ENCODE results near the gene DAGLB.
A peak's percentile ranks its signal among the peaks of the same experiment; 100 is the strongest.
"Not testable (repeated sequence)": the region's sequence is repeated elsewhere in the genome, so short reads cannot be mapped to it uniquely, and the experiment has no call there.

Gene DAGLB

DNA sequence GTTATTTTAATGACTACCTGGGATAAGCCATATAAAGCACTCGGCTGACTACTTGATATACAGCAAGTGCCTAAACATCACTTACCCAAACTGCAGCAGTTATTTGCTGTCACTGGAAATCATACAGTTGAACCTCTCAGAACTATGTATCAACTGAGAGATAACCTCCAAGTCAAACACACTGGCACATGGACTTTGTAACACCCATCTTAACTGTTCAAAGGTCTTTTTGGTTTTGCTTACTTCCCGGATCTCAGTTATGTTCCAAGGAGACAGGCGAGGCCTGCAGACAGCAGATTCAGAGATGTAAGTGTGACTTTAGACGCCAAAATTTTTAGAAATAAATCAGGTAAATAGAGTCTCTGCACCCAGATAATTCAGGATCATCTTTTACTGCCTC lies 34.6 kb upstream of the DAGLB start:
- Histone ChIP-seq H3K4me1 (ENCODE audit: insufficient read depth, low read length) (peaks cover 6% of the 10 kb centered on the region; the same call in 1 of the 2 replicates), H3K4me3 (ENCODE audit: low read length) (peak overlapping the region; percentile 80), H3K9ac (ENCODE audit: low read depth, low read length) (no peak overlapping the region), H3K27me3 (ENCODE audit: insufficient read depth, low read length) (no peaks in the 10 kb centered on the region), H3K36me3 (ENCODE audit: insufficient read depth, low read length) (peaks cover 18% of the 10 kb centered on the region), H3K27ac (ENCODE audit: low read depth, low read length) (no peak overlapping the region), H3K9me3 (ENCODE audit: insufficient read depth, low read depth, low read length) (no peaks in the 10 kb centered on the region)
- WGBS, result 92% methylated on average over 4 of the region's 4 CpGs

DNA sequence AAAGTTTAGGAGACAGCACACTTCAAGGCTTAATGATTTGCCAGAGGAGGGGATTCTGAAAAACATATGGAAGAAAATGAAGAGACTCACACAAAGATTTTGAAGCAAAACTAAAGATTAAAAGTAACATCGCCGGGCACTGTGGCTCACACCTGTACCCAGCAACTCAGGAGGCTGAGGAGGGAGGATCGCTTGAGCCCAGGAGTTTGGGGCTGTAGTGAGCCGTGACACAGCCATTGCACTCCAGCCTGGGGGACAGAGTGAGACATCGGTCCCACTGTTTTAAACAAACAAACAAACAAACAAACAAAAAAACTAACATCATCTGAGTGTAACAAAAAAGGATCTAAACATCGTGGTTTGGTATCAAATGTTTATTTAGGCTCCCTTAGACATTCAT lies 33.7 kb upstream of the DAGLB start:
- no peak overlapping the region for H3K4me3 ChIP-seq (ENCODE audit: low read length)
- no peaks in the 10 kb centered on the region for H3K9me3 ChIP-seq (ENCODE audit: insufficient read depth, low read depth, low read length)
- H3K27me3 ChIP-seq (ENCODE audit: insufficient read depth, low read length), result no peaks in the 10 kb centered on the region
- H3K27ac ChIP-seq (ENCODE audit: low read depth, low read length), result no peak overlapping the region
- H3K9ac ChIP-seq (ENCODE audit: low read depth, low read length), result no peak overlapping the region
- peaks cover 7% of the 10 kb centered on the region; the same call in 1 of the 2 replicates for H3K4me1 ChIP-seq (ENCODE audit: insufficient read depth, low read length)
- H3K36me3 ChIP-seq (ENCODE audit: insufficient read depth, low read length), result peaks cover 18% of the 10 kb centered on the region
- WGBS, result 98% methylated on average over 6 of the region's 6 CpGs

DNA sequence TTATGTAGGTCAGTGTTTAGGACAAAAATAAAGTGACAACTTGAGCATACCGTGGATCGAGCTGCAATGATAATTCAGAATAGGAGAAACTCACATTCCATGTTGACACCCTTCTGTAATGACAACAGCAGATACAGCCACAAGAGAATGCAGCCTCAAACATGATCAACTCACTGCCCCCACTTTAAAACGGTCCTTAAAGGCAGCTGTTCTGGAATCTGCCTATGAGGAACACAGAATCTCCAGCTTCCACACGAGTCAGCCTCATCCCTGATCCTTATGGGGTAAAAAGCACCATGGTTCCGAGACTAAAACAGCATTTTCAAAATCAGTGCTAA lies 32.5 kb upstream of the DAGLB start:
- Histone ChIP-seq H3K27ac (ENCODE audit: low read depth, low read length) (no peak overlapping the region), H3K4me1 (ENCODE audit: insufficient read depth, low read length) (peaks cover 7% of the 10 kb centered on the region; the same call in 1 of the 2 replicates), H3K36me3 (ENCODE audit: insufficient read depth, low read length) (peaks cover 18% of the 10 kb centered on the region), H3K4me3 (ENCODE audit: low read length) (no peak overlapping the region), H3K9ac (ENCODE audit: low read depth, low read length) (no peak overlapping the region), H3K27me3 (ENCODE audit: insufficient read depth, low read length) (no peaks in the 10 kb centered on the region), H3K9me3 (ENCODE audit: insufficient read depth, low read depth, low read length) (no peaks in the 10 kb centered on the region)
- 91% methylated on average over 5 of the region's 5 CpGs for WGBS

DNA sequence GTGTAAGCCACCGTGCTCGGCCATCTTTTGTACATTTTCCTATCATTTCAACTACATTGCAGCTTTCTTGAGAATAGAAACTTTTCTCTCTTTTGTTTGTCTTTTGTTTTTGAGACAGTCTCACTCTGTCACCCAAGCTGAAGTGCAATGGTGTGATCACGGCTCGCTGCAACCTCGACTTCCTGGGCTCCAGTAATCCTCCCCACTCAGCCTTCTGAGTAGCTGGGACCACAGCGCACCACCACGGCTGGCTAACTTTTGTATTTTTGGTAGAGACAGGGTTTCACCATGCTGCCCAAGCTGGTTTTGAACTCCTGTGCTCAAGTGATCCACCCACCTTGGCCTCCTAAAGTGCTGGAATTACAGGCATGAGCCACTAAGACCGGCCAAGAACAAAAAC lies 31.3 kb upstream of the DAGLB start:
- Histone ChIP-seq H3K4me3 (ENCODE audit: low read length) (no peak overlapping the region), H3K4me1 (ENCODE audit: insufficient read depth, low read length) (peaks cover 7% of the 10 kb centered on the region; the same call in 1 of the 2 replicates), H3K9ac (ENCODE audit: low read depth, low read length) (no peak overlapping the region), H3K27me3 (ENCODE audit: insufficient read depth, low read length) (no peaks in the 10 kb centered on the region), H3K9me3 (ENCODE audit: insufficient read depth, low read depth, low read length) (no peaks in the 10 kb centered on the region), H3K36me3 (ENCODE audit: insufficient read depth, low read length) (peaks cover 25% of the 10 kb centered on the region), H3K27ac (ENCODE audit: low read depth, low read length) (no peak overlapping the region)
- 96% methylated on average over 8 of the region's 8 CpGs for WGBS

- Histone ChIP-seq H3K27me3 (ENCODE audit: insufficient read depth, low read length) (no peaks in the 10 kb centered on the region), H3K9ac (ENCODE audit: low read depth, low read length) (no peak overlapping the region), H3K27ac (ENCODE audit: low read depth, low read length) (no peak overlapping the region), H3K4me1 (ENCODE audit: insufficient read depth, low read length) (peaks cover 7% of the 10 kb centered on the region; the same call in 1 of the 2 replicates), H3K9me3 (ENCODE audit: insufficient read depth, low read depth, low read length) (no peaks in the 10 kb centered on the region), H3K36me3 (ENCODE audit: insufficient read depth, low read length) (peaks cover 34% of the 10 kb centered on the region), H3K4me3 (ENCODE audit: low read length) (no peak overlapping the region)
- 91% methylated on average over 7 of the region's 7 CpGs for WGBS
These were observed 30.4 kb upstream of the DAGLB start for GRCh38 chr7:6478186-6478585.

GRCh38 chr7:6477318-6477660 lies 29.5 kb upstream of the DAGLB start:
- H3K9me3 ChIP-seq (ENCODE audit: insufficient read depth, low read depth, low read length), result no peaks in the 10 kb centered on the region
- H3K36me3 ChIP-seq (ENCODE audit: insufficient read depth, low read length), result peaks cover 43% of the 10 kb centered on the region
- H3K4me3 ChIP-seq (ENCODE audit: low read length), result no peak overlapping the region
- 86% methylated on average over 1 of the region's 1 CpG for WGBS
- H3K9ac ChIP-seq (ENCODE audit: low read depth, low read length), result no peak overlapping the region
- peaks cover 7% of the 10 kb centered on the region; the same call in 1 of the 2 replicates for H3K4me1 ChIP-seq (ENCODE audit: insufficient read depth, low read length)
- H3K27ac ChIP-seq (ENCODE audit: low read depth, low read length), result no peak overlapping the region
- H3K27me3 ChIP-seq (ENCODE audit: insufficient read depth, low read length), result no peaks in the 10 kb centered on the region

- no peak overlapping the region for H3K27ac ChIP-seq (ENCODE audit: low read depth, low read length)
- WGBS, result 94% methylated on average over 7 of the region's 7 CpGs
These were observed 29.0 kb upstream of the DAGLB start for GRCh38 chr7:6476596-6477317.

DNA sequence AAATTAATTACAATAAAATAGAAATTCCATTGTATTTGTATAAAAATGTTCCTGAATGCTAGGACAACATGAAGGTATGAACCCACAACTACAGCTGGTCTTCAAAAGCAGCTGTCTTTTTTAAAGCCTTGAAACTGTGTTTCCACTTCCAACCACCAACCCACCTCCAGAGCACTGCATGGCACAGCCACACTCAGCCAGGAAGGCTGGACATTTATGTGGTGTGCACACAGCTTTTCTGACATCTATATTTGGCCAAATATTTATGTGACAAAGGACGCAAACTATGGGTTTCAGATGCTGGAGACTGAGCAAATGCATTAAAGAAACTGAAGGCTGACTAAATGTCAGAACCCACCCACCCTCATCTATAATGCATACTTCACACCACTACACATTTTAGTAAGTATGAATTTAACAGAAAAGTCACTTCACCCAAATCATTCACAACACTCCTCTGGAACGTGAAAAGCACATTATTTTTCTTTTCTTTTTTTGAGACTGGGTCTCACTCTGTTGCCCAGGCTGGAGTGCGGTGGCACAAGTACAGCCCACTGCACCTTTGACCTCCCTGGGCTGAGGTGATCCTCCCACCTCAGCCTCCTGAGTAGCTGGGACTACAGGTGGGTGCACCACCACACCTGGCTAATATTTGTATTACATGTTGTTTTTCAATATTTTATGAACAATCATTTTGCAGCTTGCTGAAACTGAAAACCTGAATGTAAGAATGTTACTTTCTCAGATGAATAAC lies 27.9 kb upstream of the DAGLB start:
- peaks cover 42% of the 10 kb centered on the region for H3K36me3 ChIP-seq (ENCODE audit: insufficient read depth, low read length)
- H3K27ac ChIP-seq (ENCODE audit: low read depth, low read length), result no peak overlapping the region
- H3K9me3 ChIP-seq (ENCODE audit: insufficient read depth, low read depth, low read length), result no peaks in the 10 kb centered on the region
- H3K4me1 ChIP-seq (ENCODE audit: insufficient read depth, low read length), result peaks cover 7% of the 10 kb centered on the region; the same call in 1 of the 2 replicates
- H3K27me3 ChIP-seq (ENCODE audit: insufficient read depth, low read length), result no peaks in the 10 kb centered on the region
- H3K4me3 ChIP-seq (ENCODE audit: low read length), result no peak overlapping the region
- H3K9ac ChIP-seq (ENCODE audit: low read depth, low read length), result no peak overlapping the region
- 94% methylated on average over 3 of the region's 3 CpGs for WGBS

More at GRCh38 chr7:6476596-6477317, 29.0 kb upstream of the DAGLB start:
- Histone ChIP-seq H3K9ac (ENCODE audit: low read depth, low read length) (no peak overlapping the region), H3K36me3 (ENCODE audit: insufficient read depth, low read length) (peaks cover 47% of the 10 kb centered on the region), H3K27me3 (ENCODE audit: insufficient read depth, low read length) (no peaks in the 10 kb centered on the region), H3K4me3 (ENCODE audit: low read length) (no peak overlapping the region), H3K9me3 (ENCODE audit: insufficient read depth, low read depth, low read length) (no peaks in the 10 kb centered on the region), H3K4me1 (ENCODE audit: insufficient read depth, low read length) (peaks cover 7% of the 10 kb centered on the region; the same call in 1 of the 2 replicates)

GRCh38 chr7:6465862-6466261 lies 18.1 kb upstream of the DAGLB start:
- 97% methylated on average over 8 of the region's 8 CpGs for WGBS
- H3K9me3 ChIP-seq (ENCODE audit: insufficient read depth, low read depth, low read length), result peaks cover 19% of the 10 kb centered on the region
- H3K4me3 ChIP-seq (ENCODE audit: low read length), result no peak overlapping the region
- no peaks in the 10 kb centered on the region for H3K4me1 ChIP-seq (ENCODE audit: insufficient read depth, low read length)
- H3K9ac ChIP-seq (ENCODE audit: low read depth, low read length), result no peak overlapping the region
- peaks cover 84% of the 10 kb centered on the region for H3K36me3 ChIP-seq (ENCODE audit: insufficient read depth, low read length)
- no peaks in the 10 kb centered on the region for H3K27me3 ChIP-seq (ENCODE audit: insufficient read depth, low read length)
- no peak overlapping the region for H3K27ac ChIP-seq (ENCODE audit: low read depth, low read length)

DNA sequence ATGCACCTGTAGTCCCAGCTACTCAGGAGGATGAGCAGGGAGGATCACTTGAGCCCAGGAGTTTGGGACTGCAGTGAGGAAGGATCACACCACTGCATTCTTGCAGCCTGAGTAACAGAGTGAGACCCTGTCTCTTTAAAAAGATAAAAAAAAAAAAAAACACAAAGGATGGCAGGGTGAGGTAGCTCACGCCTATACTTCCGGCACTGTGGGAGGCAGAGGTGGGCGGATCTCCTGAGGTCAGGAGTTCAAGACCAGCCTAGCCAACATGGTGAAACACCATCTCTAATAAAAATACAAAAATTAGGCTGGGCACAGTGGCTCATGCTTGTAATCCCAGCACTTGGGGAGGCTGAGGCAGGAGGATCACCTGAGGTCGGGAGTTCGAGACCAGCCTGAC lies 15.9 kb upstream of the DAGLB start:
- H3K4me3 ChIP-seq (ENCODE audit: low read length); H3K27ac ChIP-seq (ENCODE audit: low read depth, low read length); H3K27me3 ChIP-seq (ENCODE audit: insufficient read depth, low read length); H3K4me1 ChIP-seq (ENCODE audit: insufficient read depth, low read length); H3K9ac ChIP-seq (ENCODE audit: low read depth, low read length): not testable (repeated sequence)
- 95% methylated on average over 5 of the region's 5 CpGs for WGBS
- Histone ChIP-seq H3K36me3 (ENCODE audit: insufficient read depth, low read length) (peaks cover 67% of the 10 kb centered on the region), H3K9me3 (ENCODE audit: insufficient read depth, low read depth, low read length) (peaks cover 19% of the 10 kb centered on the region)

- Histone ChIP-seq H3K9ac (ENCODE audit: low read depth, low read length) (no peak overlapping the region), H3K4me1 (ENCODE audit: insufficient read depth, low read length) (no peaks in the 10 kb centered on the region), H3K27ac (ENCODE audit: low read depth, low read length) (no peak overlapping the region), H3K36me3 (ENCODE audit: insufficient read depth, low read length) (peaks cover 53% of the 10 kb centered on the region), H3K9me3 (ENCODE audit: insufficient read depth, low read depth, low read length) (peaks cover 16% of the 10 kb centered on the region), H3K4me3 (ENCODE audit: low read length) (no peak overlapping the region), H3K27me3 (ENCODE audit: insufficient read depth, low read length) (no peaks in the 10 kb centered on the region)
- 92% methylated on average over 1 of the region's 4 CpGs for WGBS
These were observed 14.3 kb upstream of the DAGLB start for GRCh38 chr7:6461946-6462550.

Measured in HUES64 (cell line).